Measurements from ENCODE around the gene ADGRG3. TPM values are rescaled to one million over a fixed set of nuclear protein-coding genes. Genes with fewer than 3 reads are reported as not detected.

ADGRG3 gene
- total RNA-seq, 1 donor from 2014 or later: 5.8 TPM

DNA sequence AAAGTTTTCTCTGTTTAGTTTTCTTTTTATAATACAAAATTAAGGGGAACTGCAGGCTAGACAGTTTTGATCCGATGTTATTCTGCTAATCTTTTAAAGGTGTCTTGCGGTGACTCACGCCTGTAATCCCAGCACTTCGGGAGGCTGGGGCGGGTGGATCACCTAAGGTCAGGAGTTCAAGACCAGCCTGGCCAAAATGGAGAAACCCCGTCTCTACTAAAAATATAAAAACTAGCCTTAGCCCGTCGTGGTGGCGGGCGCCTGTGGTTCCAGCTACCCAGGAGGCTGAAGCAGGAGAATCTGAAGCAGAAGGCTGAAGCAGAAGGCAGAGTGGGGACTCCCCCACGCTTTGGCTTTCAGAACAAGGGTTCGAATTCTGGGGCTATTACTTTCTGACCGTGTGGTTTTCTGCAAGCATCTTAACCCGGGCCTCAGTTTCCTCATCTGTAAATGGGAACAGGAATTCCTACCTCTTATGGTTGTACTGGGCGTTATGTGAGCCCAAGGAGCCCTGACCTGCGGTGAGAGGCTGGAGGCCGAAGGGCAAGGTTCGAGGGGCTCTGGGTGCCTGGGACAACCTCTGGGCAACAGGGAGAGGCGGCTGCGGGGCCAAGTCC lies 66.3 kb downstream of the ADGRG3 start:
- no peaks in the 10 kb centered on the region for H3K9me3 ChIP-seq
- peaks cover 22% of the 10 kb centered on the region for H3K4me1 ChIP-seq
- intact Hi-C loops (cut with DNase I): no loop called here
- H3K27ac ChIP-seq: peak overlapping the region; percentile 93
- peak overlapping the region; percentile 85 for H3K4me3 ChIP-seq
- ATAC-seq (no peak), DNase-seq (no peak)
- TF ChIP-seq, protein P1, sequence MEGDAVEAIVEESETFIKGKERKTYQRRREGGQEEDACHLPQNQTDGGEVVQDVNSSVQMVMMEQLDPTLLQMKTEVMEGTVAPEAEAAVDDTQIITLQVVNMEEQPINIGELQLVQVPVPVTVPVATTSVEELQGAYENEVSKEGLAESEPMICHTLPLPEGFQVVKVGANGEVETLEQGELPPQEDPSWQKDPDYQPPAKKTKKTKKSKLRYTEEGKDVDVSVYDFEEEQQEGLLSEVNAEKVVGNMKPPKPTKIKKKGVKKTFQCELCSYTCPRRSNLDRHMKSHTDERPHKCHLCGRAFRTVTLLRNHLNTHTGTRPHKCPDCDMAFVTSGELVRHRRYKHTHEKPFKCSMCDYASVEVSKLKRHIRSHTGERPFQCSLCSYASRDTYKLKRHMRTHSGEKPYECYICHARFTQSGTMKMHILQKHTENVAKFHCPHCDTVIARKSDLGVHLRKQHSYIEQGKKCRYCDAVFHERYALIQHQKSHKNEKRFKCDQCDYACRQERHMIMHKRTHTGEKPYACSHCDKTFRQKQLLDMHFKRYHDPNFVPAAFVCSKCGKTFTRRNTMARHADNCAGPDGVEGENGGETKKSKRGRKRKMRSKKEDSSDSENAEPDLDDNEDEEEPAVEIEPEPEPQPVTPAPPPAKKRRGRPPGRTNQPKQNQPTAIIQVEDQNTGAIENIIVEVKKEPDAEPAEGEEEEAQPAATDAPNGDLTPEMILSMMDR (IDR thresholded peaks at IDR 0.05): no peak
- no peaks in the 10 kb centered on the region for H3K27me3 ChIP-seq
- H3K36me3 ChIP-seq: no peaks in the 10 kb centered on the region

DNA sequence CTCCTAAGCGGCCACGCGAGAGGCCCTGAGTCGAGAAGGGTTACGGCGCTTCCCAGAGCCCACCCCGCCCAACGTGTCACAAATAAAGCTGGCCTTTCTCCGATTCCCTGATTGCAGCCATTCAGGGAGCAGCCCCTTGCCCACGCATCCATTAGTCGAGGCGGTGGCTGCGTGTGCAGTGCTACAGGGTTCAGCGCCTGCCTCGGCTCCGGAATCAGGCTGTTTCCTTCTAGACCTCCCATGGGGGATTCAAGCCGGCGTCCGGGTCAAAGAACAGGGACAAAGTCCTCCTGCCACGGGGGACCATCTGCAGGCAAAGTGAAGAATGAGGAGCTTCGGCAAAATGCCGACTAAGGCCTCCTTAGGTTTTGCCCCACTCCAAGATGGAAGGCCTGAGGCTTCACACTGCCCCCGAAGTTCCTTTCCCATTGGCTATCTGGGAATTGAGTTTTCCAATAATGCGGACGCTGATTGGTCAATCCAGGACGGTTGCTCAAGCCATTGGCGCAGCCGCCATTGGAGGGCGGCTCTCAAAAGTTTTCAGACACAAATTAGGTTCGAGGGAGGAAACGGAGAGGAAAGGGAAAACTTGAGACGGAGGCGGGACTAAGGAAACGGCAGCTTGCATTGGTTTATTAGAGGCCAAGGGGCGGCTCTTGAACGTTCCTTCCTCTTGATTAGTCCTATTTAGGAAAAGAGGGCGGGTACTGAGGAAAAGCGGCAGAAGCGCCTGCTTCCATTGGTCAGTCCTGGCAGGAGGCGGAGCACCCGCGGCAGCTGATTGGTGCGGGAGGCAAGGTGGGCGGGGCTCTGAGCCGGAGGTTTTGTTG lies 67.0 kb downstream of the ADGRG3 start:
- Histone ChIP-seq H3K36me3 (no peaks in the 10 kb centered on the region), H3K27me3 (no peaks in the 10 kb centered on the region), H3K4me1 (peaks cover 22% of the 10 kb centered on the region), H3K27ac (peak overlapping the region; percentile 93), H3K9me3 (no peaks in the 10 kb centered on the region), H3K4me3 (peak overlapping the region; percentile 85)
- DNase-seq (peak; percentile 99), ATAC-seq (peak; percentile 95)
- intact Hi-C loops (cut with DNase I): no loop called here
- TF ChIP-seq, protein P1 (IDR thresholded peaks at IDR 0.05): no peak

DNA sequence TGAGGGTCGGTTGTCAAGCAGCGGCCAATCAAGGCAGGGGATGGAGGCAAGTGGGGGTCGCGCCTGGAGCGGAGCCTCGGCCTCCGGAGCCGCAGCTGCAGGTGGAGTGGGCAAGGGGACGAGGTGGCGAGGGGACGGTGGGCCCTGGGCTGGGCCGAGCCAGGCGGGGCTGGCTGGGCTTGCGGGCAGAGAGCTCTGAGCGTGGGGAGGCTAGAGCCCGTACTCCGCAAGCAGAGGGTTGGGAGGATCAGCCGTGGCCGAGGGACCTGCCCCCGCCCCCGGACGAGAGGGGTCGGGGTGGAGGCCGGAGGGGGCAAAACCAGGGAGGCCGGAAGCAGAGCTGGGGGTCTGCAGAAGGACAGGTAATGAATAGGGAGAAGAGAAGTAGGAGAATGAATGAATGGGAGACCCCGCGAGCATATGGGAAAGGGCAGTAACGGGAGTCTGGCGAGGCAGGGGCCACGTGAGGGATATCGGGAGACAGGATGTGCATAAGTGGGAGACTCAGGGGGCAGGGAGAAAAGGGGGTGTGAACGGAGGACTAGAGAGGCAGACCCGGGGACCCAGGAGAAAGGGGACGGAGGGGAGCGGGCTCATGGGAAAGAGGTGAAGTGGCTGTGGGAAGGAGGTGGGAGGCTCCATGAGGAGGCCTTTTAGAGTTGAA lies 67.8 kb downstream of the ADGRG3 start, which contains the start of gene KATNB1:
KATNB1 (plus strand) TSS at position 16 of the 664 bp plus-strand sequence. CDS start 1,474 bp downstream, outside the sequence.
- no peaks in the 10 kb centered on the region for H3K36me3 ChIP-seq
- no peaks in the 10 kb centered on the region for H3K9me3 ChIP-seq
- no peak for ATAC-seq

DNA sequence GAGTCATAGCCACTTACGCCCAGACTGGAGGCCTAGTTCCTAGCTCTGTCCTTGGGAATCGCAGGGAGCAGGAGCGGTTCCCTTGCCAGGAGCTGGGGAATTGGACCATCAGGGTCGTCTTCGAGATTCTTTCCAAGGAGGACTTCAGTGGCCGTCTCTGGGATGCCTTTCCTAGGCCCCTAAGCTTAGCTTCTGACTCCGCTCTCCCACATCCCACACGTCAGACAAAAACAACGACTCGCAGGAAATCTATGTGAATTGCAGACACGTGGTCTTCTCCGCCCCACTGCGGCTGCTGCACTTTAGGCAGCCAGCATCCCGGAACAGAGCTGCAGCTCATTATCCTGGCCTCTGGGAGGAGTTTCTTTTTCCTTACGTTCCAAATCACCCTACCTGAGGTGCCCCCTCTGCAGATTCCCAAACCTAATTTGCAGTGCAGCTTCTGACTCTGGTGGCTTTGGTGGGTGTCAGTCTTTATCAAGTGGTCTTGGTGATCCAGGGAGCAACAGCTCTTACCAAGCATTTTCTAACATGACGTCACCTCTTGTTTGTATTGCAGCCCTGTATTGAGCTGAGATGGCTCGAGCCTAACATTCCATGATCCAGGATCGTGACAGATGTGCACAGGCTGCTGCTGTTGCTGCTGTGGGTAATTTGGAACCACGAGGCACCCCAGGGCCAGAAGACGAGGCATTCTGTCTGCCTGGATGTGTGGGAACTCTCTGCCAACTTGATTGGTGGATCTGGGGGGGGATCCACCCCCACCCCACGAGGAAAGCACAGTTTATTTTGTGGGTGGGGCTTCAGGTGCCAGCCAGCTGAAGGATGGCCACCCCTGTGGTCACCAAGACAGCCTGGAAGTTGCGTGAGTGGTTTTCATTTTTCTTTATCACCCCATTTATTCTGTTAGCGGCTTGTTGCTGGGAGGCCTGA lies 68.6 kb downstream of the ADGRG3 start:
- Histone ChIP-seq H3K4me1 (peaks cover 22% of the 10 kb centered on the region), H3K9me3 (no peaks in the 10 kb centered on the region), H3K27ac (peak overlapping the region; percentile 85), H3K36me3 (no peaks in the 10 kb centered on the region), H3K27me3 (no peaks in the 10 kb centered on the region), H3K4me3 (peak overlapping the region; percentile 66)
- intact Hi-C loops (cut with DNase I): no loop called here
- peak; percentile 5 for ATAC-seq
- DNase-seq: peak; percentile 67
- TF ChIP-seq, protein P1 (IDR thresholded peaks at IDR 0.05): no peak

More for the DNA sequence above, 67.8 kb downstream of the ADGRG3 start, which contains the start of gene KATNB1:
- Histone ChIP-seq H3K4me3 (peak within 1 kb of the TSS; percentile 85), H3K27me3 (no peaks in the 10 kb centered on the region), H3K4me1 (peaks cover 22% of the 10 kb centered on the region), H3K27ac (peak within 1 kb of the TSS; percentile 93)
- intact Hi-C loops (cut with DNase I): no loop called here
- DNase-seq: no peak
- TF ChIP-seq, protein P1 (IDR thresholded peaks at IDR 0.05): no peak

DNA sequence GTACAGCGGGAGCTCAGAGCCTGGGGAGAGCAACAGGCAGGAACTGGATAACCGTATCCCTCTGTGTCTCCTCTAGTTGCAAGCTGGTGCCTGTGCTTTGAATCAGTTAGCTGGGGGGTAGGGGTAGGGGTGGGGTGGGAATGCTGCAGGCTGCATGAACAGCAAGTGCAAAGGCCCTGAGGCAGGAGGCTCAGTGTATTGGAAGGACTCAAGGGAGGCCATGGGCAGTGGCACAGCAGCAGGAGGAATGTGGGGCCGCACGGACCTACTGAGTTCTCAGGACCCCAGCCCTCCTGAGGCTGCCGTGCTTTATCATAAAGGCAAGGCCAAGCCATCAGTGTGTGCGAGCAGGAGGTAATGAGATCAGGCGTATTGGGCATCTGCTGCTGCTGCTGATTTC lies 70.7 kb downstream of the ADGRG3 start:
- Histone ChIP-seq H3K27ac (no peak overlapping the region), H3K9me3 (no peaks in the 10 kb centered on the region), H3K4me3 (no peak overlapping the region), H3K4me1 (peaks cover 22% of the 10 kb centered on the region), H3K36me3 (no peaks in the 10 kb centered on the region), H3K27me3 (no peaks in the 10 kb centered on the region)
- TF ChIP-seq, protein P1 (IDR thresholded peaks at IDR 0.05): no peak
- DNase-seq (no peak), ATAC-seq (no peak)
- intact Hi-C loops (cut with DNase I): no loop called here
